ENCODE measurements around the gene GLRX.

GRCh38 chr5:95832664-95833063, 10.1 kb upstream of the GLRX start:
- TF ChIP-seq, protein P1, sequence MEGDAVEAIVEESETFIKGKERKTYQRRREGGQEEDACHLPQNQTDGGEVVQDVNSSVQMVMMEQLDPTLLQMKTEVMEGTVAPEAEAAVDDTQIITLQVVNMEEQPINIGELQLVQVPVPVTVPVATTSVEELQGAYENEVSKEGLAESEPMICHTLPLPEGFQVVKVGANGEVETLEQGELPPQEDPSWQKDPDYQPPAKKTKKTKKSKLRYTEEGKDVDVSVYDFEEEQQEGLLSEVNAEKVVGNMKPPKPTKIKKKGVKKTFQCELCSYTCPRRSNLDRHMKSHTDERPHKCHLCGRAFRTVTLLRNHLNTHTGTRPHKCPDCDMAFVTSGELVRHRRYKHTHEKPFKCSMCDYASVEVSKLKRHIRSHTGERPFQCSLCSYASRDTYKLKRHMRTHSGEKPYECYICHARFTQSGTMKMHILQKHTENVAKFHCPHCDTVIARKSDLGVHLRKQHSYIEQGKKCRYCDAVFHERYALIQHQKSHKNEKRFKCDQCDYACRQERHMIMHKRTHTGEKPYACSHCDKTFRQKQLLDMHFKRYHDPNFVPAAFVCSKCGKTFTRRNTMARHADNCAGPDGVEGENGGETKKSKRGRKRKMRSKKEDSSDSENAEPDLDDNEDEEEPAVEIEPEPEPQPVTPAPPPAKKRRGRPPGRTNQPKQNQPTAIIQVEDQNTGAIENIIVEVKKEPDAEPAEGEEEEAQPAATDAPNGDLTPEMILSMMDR (IDR thresholded peaks at IDR 0.05; ENCODE audit: insufficient read depth, low read length), result no peak
- TF ChIP-seq POLR2AphosphoS5 (IDR thresholded peaks at IDR 0.05; ENCODE audit: low read depth), result no peak
